ENCODE data around the gene GPR37. TPM values are rescaled to one million over a fixed set of nuclear protein-coding genes. Genes with fewer than 3 reads are reported as not detected.

Gene GPR37
- polyA plus RNA-seq, 2 of the 4 experiments (the other 2 are of a cell fraction) = 0.35 to 0.61 TPM

- no peak for ATAC-seq
- POLR2A ChIA-PET = no interaction called here
- Histone ChIP-seq H3K9me3 (no peaks in the 10 kb centered on the region), H3K4me1 (no peaks in the 10 kb centered on the region), H3K27ac (no peak overlapping the region), H3K4me2 (no peak overlapping the region), H3K4me3 (no peak overlapping the region)
- CTCF ChIA-PET = interaction anchor here (0.9 kb wide), 1 partner anchor 448 kb away, joined by 3 read pairs; no protein-coding TSS in a partner anchor
- FAIRE-seq = no peak
- DNase-seq (ENCODE audit: low read depth in 1 of 2, low spot score in 1 of 2) = no peak
- TF ChIP-seq MAFK (IDR thresholded peaks at IDR 0.05; ENCODE audit: partially characterized antibody) (peak; percentile 73), BCL3 (IDR thresholded peaks at IDR 0.05) (no peak)
Observed at GRCh38 chr7:124792002-124792401, 26.4 kb upstream of the GPR37 start.

- no peaks in the 10 kb centered on the region for H3K9me3 ChIP-seq
- ChIA-PET CTCF (interaction anchor here (0.9 kb wide), 1 partner anchor 447 kb away, joined by 3 read pairs; no protein-coding TSS in a partner anchor), POLR2A (no interaction called here)
- 58% methylated on average over 4 of the region's 4 CpGs for WGBS (ENCODE audit: missing lambda C conversion rate)
- no peak overlapping the region for H3K4me3 ChIP-seq
- DNase-seq (ENCODE audit: low read depth in 1 of 2, low spot score in 1 of 2) (no peak), FAIRE-seq (no peak), ATAC-seq (no peak)
- H3K27ac ChIP-seq = no peak overlapping the region
- no peaks in the 10 kb centered on the region for H3K4me1 ChIP-seq
- H3K4me2 ChIP-seq = no peak overlapping the region
- TF ChIP-seq POLR2AphosphoS2 (conservative IDR thresholded peaks at IDR 0.05; ENCODE audit: low read length) (no peak), ESRRA (IDR thresholded peaks at IDR 0.05; ENCODE audit: borderline replicate concordance, low read length) (no peak), E2F6 (IDR thresholded peaks at IDR 0.05; ENCODE audit: borderline replicate concordance, low read depth) (no peak), CTCF (IDR thresholded peaks at IDR 0.05) (no peak), RCOR1 (IDR thresholded peaks at IDR 0.05; ENCODE audit: low read depth, low read length) (no peak), ELK1 (IDR thresholded peaks at IDR 0.05; ENCODE audit: low read depth, low read length) (no peak), PBX3 (IDR thresholded peaks at IDR 0.05) (no peak), BHLHE40 (IDR thresholded peaks at IDR 0.05; ENCODE audit: low read depth, low read length) (no peak), TP53 (CRISPR knock-in tag; IDR thresholded peaks at IDR 0.05) (no peak), RNF2 (IDR thresholded peaks at IDR 0.05; ENCODE audit: borderline replicate concordance, low read depth) (no peak), HDAC2 (IDR thresholded peaks at IDR 0.05) (no peak), CEBPB (IDR thresholded peaks at IDR 0.05) (no peak), RAD21 (conservative IDR thresholded peaks at IDR 0.05 in 1 of 2, IDR thresholded peaks at IDR 0.05 in 1 of 2) (no peak)
Observed at GRCh38 chr7:124791426-124791825, 25.8 kb upstream of the GPR37 start.

- DNase-seq (ENCODE audit: low read depth in 1 of 2, low spot score in 1 of 2) (no peak), ATAC-seq (no peak), FAIRE-seq (no peak)
- ChIA-PET CTCF (interaction anchor here (0.6 kb wide), 1 partner anchor 877 kb away, joined by 3 read pairs; no protein-coding TSS in a partner anchor), POLR2A (no interaction called here)
- Histone ChIP-seq H3K4me2 (no peak overlapping the region), H3K27ac (no peak overlapping the region), H3K4me1 (no peaks in the 10 kb centered on the region), H3K4me3 (no peak overlapping the region), H3K9me3 (no peaks in the 10 kb centered on the region)
- no peak for TF ChIP-seq BCL3 (IDR thresholded peaks at IDR 0.05)
- TF ChIP-seq JUN (IDR thresholded peaks at IDR 0.05) = no peak
- TF ChIP-seq EHF (CRISPR knock-in tag; IDR thresholded peaks at IDR 0.05) = no peak
- TF ChIP-seq RARB (CRISPR knock-in tag; IDR thresholded peaks at IDR 0.05) = no peak
- 51% methylated on average over 6 of the region's 6 CpGs for WGBS (ENCODE audit: missing lambda C conversion rate)
Observed at GRCh38 chr7:124790645-124791044, 25.1 kb upstream of the GPR37 start.
